NCI-H226 (cell line): Measurements from ENCODE around the gene KCNIP1.

Experiments
- DNase-seq: peaks from one replicate; pipeline ENCODE4 v3.0.0-alpha.2; 2015

KCNIP1 gene

DNA sequence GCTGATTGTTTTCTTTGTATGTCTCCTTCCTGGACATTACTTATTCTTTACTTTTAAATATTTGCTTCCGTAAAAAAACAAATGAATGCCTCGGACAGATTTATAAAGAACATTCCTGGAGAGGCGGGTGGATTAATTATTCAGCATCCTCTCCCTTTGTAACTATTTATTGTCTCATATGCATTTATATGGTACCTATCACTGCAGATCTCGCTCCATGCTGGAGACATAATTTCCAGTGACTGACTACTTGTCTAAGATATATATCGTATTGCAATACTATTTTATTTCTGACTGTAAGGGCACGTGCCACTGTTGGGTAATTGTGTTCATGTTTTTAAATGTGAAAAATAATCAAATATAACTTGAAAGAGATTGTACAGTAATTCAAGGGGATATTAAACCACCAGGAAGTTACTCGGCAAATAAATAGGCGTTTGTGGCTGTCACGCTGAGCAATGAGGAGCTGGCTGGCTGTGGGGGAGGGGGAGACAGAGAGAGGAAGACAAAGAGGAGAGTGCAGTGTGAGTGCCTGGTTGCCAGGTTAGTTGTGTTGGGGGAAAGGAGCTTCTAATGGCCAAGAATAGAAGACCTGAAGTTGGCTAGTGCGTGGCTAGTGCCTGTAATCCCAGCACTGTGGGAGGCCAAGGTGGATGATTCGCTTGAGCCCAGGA is 147.9 kb downstream of the KCNIP1 start:
- no peak for DNase-seq

DNA sequence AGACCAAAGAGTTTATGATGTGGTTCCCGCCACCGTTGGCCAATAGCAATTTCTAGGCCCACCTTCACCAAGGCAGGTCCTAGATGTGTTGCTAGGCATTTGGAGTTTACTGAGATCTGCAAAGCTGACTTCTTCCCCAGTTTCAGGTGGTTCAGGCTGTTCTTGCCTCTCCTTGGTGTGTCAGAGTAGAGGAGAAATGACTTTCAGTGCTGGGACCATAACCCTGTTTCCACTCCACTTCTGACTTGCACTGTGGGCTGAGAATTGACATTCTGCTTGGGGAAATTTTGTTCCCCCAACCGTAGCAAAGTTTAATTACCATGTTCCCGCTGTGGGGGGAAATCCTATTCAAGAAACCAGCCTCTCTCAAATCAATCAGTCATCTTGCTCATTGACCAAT is 151.7 kb downstream of the KCNIP1 start:
- no peak for DNase-seq

DNA sequence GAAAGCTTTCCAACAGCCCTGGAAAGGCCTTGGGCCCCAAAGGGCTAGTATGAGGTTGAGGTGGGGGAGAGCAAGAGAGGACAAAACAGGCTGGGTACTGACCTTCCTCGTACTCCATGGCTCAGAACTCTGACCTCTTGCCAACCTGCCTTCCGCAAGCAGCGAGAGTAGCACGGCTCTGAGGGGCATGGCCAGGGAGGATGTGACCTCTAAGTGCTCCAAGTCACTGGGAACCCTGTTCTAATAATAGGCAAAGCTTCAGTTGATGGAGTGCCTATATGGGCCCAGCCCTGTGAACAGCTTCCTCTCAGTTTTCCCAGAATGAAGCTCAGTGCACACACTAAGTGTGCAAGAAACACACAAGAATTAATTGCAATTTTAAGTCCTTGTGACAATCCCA is 152.1 kb downstream of the KCNIP1 start:
- DNase-seq, result no peak

GRCh38 chr5:170656346-170656745 is 152.5 kb downstream of the KCNIP1 start:
- no peak for DNase-seq

DNA sequence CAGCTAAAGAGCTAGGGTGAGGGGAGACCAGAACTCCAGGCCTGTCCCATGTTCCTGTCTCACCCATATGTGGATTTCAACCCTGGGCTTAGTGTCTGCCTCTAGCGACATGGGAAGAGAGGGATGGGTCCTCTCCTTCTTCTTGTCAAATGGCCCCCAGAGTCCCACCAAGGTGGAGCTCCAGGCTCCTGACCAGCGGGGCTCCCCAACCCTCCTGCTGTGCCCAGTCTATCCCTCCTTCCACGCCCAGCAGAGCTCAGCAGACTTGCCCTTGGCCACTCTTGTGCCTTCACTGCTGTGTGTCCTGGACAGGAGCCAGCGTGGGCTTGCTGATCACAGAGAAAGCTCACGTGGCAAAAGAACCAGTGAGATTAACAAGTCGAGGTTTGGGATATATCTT is 156.7 kb downstream of the KCNIP1 start:
- DNase-seq, result no peak

DNA sequence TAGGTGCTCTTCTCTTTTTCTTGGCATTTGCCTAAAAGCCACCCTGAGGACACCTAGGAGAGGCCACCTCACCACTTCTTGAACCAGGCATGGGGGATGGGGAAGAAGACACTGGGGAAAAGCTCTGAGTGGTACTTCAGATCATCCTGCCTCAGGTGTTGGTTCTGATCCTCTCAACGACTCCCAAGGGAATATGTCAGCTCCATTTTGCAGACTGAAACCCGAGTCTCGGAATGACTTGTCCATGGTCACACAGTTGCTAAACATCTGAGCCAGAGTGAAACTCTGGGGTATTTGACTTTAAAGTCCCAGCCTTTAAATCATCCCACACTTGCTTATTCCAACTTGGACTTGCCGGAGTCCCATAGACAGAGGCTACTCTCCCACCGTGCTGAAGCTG is 159.1 kb downstream of the KCNIP1 start:
- no peak for DNase-seq

DNA sequence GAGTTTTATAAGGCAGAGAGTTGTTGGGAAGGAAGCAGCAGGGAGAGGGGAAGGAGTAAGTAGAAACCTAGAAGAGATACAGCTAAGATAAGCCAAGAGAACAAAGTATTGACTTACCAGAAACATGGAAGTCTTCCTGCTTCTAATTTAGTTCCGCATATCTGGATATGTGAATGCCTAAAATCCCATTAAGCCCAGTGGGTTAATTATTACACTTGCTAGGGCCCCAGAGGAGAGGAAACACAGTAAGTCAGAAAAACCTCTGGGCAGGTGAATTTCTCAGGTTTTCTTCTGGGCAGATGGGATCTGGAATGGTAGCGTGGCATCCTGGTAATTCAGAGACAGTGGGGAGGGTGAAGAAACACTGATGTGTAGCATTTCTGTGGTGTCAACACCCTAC is 175.0 kb downstream of the KCNIP1 start:
- no peak for DNase-seq

DNA sequence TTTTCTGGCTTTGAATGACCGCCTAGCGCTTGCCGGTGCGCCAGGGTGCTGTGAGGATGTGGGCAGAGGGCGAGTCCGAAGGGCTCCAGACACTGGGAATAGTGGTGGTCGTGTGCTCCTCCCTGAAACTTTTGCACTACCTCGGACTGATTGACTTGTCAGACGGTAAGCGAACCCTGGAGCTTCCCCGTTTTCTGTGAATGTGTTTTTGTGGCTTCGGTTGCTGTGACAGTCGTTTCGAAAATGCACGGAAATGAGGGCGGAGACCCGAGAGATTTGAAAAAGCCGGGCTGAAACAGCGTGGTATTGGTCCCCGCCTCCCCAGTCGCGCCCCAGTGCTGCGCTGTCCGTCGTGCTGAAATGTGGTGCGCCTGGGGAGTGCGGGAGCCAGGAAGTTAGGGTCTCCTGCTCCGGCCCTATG is 177.2 kb downstream of the KCNIP1 start:
- no peak for DNase-seq

GRCh38 chr5:170691657-170692056 is 187.8 kb downstream of the KCNIP1 start:
- no peak for DNase-seq

DNA sequence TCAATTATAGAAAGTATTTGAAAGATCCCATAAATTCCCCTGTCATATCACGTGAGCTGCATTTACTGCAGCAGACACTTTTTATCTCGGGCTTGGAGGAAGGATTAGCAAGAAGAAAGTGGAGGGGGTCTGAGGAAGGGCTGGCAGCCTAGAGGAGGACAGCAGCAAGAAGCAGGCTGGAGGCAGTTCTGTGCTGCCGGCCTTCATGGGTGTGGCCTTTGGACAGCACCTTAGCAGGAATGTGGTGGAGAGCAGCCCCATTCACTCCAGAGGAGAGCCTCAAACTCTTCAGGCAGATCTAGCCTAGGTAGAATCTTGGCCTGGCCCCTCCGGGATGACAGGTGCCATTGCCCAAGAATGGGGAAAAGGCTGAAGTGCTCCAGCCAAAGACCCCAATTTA is 189.9 kb downstream of the KCNIP1 start:
- no peak for DNase-seq

GRCh38 chr5:170694911-170695310 is 191.1 kb downstream of the KCNIP1 start:
- DNase-seq, result no peak

DNA sequence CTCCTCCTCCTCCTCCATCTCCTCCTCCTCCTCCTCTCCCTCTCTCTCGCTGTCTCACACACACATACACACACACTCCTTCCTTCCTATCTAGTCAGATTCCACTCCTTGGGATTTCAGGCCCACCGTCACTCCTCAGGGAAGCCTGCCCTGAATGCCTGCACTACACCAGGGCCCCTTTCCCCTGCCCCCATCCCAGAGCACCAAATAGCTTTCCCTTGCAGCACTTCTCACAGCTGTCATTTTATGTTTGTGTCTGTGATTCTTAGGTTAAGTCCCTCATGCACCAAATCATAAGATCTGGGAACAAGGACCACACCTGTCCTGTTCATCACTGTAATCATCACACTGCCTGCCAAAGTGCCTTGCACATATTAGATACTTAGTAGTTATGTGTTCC is 193.2 kb downstream of the KCNIP1 start:
- DNase-seq, result no peak

DNA sequence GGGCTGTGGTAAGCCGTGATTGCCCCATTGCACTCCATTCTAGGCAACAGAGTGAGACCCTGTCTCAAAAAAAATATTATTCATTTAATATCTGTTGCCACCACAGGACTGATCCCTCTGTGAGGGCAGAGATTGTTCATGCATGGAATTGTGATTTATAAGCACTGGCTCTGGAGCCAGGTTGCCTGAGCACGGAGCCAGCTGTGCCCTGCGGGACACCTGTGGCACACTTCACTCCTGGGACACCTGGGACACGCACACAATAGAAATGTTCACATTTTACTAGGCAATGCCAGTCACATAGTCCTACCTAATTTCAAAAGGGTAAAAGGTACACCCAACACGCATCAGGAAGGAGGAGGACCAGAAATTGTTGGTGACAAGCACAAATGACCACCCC is 196.7 kb downstream of the KCNIP1 start:
- DNase-seq, result no peak

DNA sequence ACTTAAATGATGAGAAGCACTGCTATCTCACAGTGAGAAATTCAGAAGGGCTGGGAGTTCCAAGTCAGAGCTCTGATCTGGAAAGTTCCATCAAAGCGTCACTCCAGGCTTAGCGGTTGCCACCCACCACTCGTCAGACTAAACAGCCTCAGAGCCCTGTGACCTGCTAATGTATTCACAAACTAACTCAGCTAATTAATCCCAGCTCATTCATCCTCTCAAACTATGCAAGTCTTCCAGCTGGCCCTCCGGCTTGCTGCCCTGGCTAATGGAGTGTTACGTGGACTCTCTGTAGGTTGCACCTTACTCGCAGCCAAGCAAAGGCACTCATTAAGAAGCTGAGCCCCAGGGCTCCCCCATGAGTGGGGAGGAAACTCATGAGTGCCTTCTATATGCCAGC is 197.5 kb downstream of the KCNIP1 start:
- no peak for DNase-seq

DNA sequence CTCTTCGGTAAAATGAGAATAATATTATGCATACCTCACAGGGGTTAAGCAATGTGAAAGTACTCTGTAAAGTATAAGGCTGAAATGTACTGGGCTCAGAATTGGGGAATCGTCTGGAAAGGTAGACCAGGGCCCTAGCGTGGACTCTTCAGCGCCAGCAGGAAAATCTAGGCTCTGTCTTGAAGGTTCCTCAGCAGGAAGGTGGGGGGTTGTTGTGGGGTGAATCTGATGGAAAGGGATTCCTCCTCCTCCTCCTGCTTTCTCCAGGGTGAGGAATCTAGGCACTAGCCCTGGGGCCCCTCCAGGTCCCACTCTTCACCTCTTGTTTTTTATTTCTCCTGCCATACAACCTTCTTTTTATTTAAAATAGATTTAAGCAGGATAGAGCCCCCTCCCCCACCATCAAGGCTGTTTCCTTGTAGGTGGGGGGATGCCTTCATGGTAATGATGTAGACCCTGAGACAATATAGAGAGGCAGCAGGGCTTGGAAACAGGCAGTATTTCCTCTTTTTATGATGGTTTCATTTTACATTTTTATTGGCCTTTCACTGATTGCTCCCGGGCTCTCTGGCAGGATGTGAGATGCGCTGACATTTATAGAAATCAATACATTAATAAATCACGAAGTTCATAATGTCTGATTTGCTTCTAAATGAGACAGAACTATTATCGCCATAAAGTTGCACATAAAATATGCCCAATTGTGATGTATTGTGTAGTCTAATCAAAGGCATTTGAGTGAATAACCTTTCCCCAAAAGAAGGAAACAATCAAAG is 200.8 kb downstream of the KCNIP1 start:
- DNase-seq, result no peak

- no peak for DNase-seq
Observed at GRCh38 chr5:170709640-170710039, 205.8 kb downstream of the KCNIP1 start.

DNA sequence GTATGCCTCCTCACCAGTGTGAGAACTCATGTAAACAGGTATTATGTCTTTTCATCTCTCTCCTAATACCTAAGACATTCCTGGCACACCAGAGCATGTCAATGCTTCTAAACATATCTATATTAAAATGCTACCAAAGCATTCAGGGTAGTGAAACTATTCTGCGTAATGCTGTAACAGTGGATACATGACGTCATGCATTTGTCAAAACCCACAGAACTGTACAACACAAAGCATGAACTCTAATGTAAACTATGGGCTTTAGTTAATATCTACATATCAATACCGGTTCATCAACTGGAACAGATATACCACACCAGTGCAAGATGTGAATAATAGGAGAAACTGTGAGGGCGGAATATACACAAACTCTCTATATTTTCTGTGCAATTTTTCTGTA is 207.5 kb downstream of the KCNIP1 start:
- DNase-seq, result no peak

DNA sequence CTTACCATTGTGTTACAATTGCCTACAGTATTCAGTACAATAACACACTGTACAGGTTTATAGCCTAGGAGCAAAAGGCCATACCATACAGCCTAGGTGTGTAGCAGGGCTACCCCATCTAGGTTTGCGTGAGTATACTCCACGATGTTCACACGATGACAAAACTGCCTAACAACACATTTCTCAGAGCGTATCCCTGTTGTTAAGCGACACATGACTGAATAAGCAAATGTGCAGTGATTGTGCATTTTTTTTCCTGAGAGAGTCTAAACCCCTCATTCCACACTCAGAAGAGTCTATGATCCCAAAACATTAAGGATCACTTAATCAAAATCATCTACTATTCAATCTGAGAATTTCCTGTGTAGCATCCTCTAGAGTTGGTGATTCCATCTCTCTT is 211.3 kb downstream of the KCNIP1 start:
- DNase-seq, result no peak

- DNase-seq, result no peak
Observed at GRCh38 chr5:170716396-170716795, 212.6 kb downstream of the KCNIP1 start.

GRCh38 chr5:170719551-170719950 is 215.7 kb downstream of the KCNIP1 start:
- no peak for DNase-seq

GRCh38 chr5:170720179-170720578 is 216.4 kb downstream of the KCNIP1 start:
- DNase-seq, result no peak

DNA sequence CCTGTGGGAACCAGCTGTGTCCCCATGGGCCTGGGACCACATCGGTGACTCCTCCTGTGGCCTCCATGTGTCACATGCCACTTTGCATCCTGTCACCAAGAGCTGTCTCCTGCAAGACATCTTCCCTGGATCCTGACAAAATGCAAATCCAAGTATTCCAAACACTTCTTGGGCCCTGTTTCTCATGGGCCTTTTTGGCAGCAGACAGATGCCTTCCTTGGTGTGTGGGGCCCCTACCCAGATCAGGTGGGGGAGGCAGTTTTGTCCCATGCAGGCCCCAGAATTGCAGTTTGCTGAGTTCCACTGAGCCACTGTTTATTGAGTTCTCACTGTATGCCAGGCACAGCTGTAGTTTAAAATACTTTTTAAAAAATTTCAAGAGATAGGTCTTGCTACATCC is 217.2 kb downstream of the KCNIP1 start:
- DNase-seq, result no peak

DNA sequence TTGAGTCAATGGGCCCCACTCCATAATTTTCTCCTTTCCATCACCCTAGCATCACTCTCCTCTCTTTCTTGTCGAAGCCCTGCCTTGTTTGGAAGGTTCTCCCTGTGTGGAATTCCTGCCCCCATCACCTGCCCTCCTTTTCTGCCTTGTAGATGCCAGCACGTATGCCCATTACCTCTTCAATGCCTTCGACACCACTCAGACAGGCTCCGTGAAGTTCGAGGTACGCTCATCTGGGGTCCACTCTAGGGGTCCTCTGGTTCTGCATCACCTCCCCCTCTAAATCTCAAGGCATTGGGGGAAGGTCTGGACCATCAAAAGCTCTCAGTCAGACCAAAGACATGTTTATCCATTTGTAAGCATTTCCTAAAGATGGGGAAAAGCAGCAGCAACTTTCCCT is 217.9 kb downstream of the KCNIP1 start:
- no peak for DNase-seq

GRCh38 chr5:170722316-170722715 is 218.5 kb downstream of the KCNIP1 start:
- DNase-seq, result no peak

- no peak for DNase-seq
Observed at GRCh38 chr5:170731052-170731451, 227.2 kb downstream of the KCNIP1 start.
